Measurements from ENCODE around the gene DGCR6L. TPM values are rescaled to one million over a fixed set of nuclear protein-coding genes. Genes with fewer than 3 reads are reported as not detected.

The DGCR6L gene
- total RNA-seq, 6 experiments from 2014 or later: 32.6 to 79.9 (median 50.9) TPM

DNA sequence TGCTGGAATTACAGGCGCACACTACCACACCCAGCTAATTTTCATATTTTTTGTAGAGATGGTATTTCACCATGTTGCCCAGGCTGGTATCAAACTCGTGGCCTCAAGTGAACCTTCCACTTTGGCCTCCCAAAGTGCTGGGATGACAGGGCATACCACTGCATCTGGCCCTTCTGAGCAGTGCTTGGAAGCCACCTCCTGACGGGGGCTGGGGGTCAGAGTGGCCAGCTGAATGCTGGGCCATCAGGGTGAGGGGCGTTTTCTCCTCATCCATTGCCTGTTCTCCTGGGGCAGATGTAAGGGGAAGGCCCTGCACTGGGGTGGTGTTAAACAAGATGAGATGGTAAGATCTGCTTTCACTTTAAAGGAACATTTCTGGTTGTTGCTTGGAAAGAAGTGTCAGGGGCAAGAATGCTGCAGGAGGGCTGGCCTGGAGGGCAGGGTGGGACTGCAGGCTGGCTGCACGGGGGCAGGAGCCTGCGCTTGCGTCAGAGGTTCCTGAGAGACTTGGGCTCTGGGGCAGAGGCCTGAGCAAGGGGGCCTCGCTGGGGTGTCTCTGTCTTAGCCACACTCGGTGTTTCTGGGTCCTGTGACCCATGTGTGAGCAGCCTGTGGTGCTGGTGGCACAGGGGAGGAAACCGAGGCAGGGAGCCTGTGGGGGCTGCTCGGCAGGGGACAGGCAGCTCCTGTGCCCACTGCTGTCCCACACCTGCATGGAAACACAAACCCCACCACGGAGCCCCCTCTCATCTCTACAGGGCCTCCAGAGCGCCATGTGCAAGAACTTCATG is 17.2 kb downstream of the DGCR6L start:
- H3K4me1 ChIP-seq: peaks cover 0 to 11% (median 4%) of the 10 kb centered on the region in 4 donors
- no peaks in the 10 kb centered on the region for H3K27me3 ChIP-seq
- no peak overlapping the region for H3K4me3 ChIP-seq
- H3K27ac ChIP-seq: no peak overlapping the region
- TF ChIP-seq, protein P1, sequence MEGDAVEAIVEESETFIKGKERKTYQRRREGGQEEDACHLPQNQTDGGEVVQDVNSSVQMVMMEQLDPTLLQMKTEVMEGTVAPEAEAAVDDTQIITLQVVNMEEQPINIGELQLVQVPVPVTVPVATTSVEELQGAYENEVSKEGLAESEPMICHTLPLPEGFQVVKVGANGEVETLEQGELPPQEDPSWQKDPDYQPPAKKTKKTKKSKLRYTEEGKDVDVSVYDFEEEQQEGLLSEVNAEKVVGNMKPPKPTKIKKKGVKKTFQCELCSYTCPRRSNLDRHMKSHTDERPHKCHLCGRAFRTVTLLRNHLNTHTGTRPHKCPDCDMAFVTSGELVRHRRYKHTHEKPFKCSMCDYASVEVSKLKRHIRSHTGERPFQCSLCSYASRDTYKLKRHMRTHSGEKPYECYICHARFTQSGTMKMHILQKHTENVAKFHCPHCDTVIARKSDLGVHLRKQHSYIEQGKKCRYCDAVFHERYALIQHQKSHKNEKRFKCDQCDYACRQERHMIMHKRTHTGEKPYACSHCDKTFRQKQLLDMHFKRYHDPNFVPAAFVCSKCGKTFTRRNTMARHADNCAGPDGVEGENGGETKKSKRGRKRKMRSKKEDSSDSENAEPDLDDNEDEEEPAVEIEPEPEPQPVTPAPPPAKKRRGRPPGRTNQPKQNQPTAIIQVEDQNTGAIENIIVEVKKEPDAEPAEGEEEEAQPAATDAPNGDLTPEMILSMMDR (IDR thresholded peaks at IDR 0.05): no peak
- TF ChIP-seq POLR2A (IDR thresholded peaks at IDR 0.05): no peak
- DNase-seq: peak in 1 of 3 donors; percentile 48
- no peaks in the 10 kb centered on the region for H3K36me3 ChIP-seq
- WGBS (ENCODE audit: insufficient coverage, low coverage, low lambda C conversion rate, missing lambda C conversion rate): 70% methylated on average over 5 of the region's 13 CpGs
- ATAC-seq: no peak
- no peaks in the 10 kb centered on the region for H3K9me3 ChIP-seq
- intact Hi-C loops (cut with DNase I): no loop called here

DNA sequence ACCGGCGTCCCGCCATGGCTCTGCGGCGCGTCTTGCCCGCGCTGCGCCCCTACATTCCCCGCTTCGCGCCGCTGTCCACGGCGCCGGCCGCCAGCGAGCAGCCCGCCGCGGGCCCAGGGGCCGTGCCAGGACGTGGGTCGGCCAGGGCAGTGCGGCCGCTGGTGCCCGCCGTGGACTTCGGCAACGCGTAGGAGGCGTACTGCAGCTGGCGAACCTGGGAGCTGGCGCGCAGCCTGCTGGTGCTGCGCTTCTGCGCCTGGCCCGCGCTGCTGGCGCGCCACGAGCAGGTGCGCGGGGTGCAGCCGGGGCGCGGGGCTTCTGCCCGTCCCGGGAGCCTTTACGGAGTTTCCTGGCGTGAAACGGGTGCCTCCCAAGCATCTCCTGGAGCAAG is 20.1 kb downstream of the DGCR6L start:
- Histone ChIP-seq H3K4me1 (peaks cover 0 to 11% (median 4%) of the 10 kb centered on the region in 4 donors), H3K36me3 (no peaks in the 10 kb centered on the region), H3K27ac (peak overlapping the region in 2 of 3 donors; percentile 75 to 77), H3K4me3 (peak overlapping the region; percentile 43 to 61 (median 57)), H3K27me3 (no peaks in the 10 kb centered on the region), H3K9me3 (no peaks in the 10 kb centered on the region)
- TF ChIP-seq, protein P1 (IDR thresholded peaks at IDR 0.05): peak in 1 of 4 donors; percentile 5
- TF ChIP-seq POLR2A (IDR thresholded peaks at IDR 0.05): no peak
- DNase-seq (peak; percentile 84 to 89 (median 86)), ATAC-seq (peak; percentile 59 to 75 (median 70))
- intact Hi-C loops (cut with DNase I): no loop called here
- no CpG with 5 or more reads among the region's 52 CpGs for WGBS (ENCODE audit: insufficient coverage, low coverage, low lambda C conversion rate, missing lambda C conversion rate)

DNA sequence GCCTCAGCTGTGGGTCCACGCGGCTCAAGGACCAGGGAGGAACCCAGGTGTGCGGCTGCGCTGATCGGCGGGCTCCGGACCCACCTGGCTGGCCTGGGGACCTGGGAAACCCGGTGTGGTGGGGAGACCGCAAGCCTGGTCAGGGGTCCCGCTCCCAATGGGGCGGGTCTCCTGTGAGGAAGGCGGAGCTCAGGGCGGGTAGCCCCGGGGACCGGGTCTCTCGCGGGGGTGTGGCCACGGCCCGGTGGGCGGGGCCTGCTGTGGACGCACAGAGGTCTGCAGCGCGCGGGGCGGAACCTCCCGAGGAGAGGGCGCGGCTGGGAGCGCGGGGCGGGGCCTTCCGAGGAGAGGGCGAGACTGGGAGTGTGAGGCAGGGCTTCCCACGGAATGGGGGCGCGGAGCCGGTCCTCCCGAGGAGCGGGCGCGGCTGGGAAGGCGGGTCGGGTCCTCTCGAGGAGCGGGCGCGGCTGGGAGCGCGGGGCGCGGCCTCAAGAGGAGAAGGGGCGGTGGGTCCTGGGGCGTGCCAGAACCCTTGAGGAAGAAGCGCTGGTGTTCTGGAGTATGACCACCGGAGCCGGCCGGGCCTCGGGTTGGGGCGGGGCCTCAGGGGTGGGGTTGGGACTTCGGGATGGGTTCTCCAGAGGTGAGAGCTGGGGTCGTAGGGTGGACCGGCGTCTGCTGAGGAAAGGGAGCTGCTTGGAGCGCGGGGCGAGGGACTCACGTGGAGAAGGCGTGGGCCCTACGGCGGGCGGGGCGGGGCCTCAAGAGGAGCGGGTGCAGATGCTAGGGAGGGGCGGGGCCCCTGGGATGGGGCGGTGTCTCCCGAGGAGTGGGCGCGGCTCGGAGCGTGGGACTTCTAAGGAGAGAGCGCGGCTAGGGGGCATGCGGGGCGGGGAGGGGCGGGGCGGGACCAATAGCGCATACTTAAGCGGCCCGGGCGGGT is 20.8 kb downstream of the DGCR6L start:
- no peaks in the 10 kb centered on the region for H3K36me3 ChIP-seq
- peak; percentile 87 to 92 (median 88) for ATAC-seq

More for the DNA sequence above, 20.8 kb downstream of the DGCR6L start:
- Histone ChIP-seq H3K9me3 (no peaks in the 10 kb centered on the region), H3K4me1 (peaks cover 0 to 11% (median 4%) of the 10 kb centered on the region in 4 donors), H3K27me3 (no peaks in the 10 kb centered on the region), H3K27ac (peak overlapping the region in 2 of 3 donors; percentile 75 to 77), H3K4me3 (peak overlapping the region; percentile 43 to 61 (median 57))
- peak; percentile 45 for TF ChIP-seq POLR2A (IDR thresholded peaks at IDR 0.05)
- TF ChIP-seq, protein P1 (IDR thresholded peaks at IDR 0.05): no peak
- intact Hi-C loops (cut with DNase I): no loop called here
- DNase-seq: peak; percentile 88 to 97 (median 96)
- 2% methylated on average over 24 of the region's 90 CpGs for WGBS (ENCODE audit: insufficient coverage, low coverage, low lambda C conversion rate, missing lambda C conversion rate)
